ENCODE data around the gene RAB40C. TPM values are rescaled to one million over a fixed set of nuclear protein-coding genes. Genes with fewer than 3 reads are reported as not detected.

The RAB40C gene
- total RNA-seq, 6 experiments from 2014 or later = 10.0 to 14.1 (median 12.0) TPM

DNA sequence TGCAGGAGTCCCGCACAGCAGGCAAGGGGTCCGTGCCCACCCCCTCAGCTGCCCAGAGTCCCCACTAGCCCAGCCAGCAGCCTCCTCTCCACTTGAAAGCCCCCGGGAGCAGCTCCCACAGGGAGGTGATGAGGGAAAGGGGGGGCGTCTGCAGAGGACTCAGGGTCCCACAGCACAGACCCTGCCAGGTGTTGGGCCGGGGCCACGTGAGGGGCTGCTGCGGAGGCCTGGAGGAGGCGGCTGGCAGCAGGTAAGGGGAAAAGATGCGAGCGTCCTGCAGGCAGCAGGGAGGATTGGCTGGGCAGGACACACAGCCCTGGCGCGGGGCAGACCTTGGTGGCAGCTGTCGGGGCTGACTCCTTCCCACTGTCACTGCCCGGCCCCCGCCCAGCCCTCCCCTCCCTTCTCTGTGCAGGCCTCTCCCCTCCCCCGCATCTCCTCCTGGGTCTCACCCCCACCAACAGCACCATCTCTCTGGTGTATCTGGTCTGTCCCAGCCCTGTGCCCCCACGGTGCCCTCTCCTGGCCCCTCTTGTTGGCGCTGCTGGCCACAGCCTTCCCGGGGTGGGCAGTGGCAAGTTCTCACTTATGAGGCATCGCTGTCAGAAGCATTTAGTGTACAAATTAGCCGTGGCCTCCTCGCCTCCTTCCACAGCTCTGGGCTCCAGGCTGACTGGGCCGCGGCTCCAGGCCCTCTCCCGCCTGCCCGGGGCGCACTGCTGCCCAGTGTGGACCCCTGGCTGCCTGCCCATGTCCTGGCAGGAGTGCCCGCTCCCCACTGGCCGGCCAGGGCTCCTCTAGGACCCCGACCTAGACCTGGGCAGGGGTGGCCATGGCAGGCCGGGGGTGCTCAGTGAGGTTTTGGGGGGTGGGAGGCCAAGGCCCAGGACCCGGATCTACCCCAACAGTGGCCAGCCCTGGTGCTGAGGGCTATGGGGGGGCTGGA, 34.1 kb upstream of the RAB40C start:
- WGBS (ENCODE audit: insufficient coverage, low coverage, low lambda C conversion rate, missing lambda C conversion rate) = 76% methylated on average over 14 of the region's 32 CpGs
- intact Hi-C loops (cut with DNase I) = no loop called here
- H3K27me3 ChIP-seq = no peaks in the 10 kb centered on the region
- H3K27ac ChIP-seq = no peak overlapping the region
- DNase-seq = no peak
- H3K9me3 ChIP-seq = no peaks in the 10 kb centered on the region
- no peak for ATAC-seq
- peaks cover 0 to 10% (median 0%) of the 10 kb centered on the region in 4 donors for H3K4me1 ChIP-seq
- no peak for TF ChIP-seq POLR2A (IDR thresholded peaks at IDR 0.05)
- no peak for TF ChIP-seq CTCF (IDR thresholded peaks at IDR 0.05)
- no peak overlapping the region for H3K4me3 ChIP-seq
- H3K36me3 ChIP-seq = peaks cover 0 to 10% (median 4%) of the 10 kb centered on the region in 4 donors

- ATAC-seq = no peak
Measured at GRCh38 chr16:556474-557173, 33.2 kb upstream of the RAB40C start.

DNA sequence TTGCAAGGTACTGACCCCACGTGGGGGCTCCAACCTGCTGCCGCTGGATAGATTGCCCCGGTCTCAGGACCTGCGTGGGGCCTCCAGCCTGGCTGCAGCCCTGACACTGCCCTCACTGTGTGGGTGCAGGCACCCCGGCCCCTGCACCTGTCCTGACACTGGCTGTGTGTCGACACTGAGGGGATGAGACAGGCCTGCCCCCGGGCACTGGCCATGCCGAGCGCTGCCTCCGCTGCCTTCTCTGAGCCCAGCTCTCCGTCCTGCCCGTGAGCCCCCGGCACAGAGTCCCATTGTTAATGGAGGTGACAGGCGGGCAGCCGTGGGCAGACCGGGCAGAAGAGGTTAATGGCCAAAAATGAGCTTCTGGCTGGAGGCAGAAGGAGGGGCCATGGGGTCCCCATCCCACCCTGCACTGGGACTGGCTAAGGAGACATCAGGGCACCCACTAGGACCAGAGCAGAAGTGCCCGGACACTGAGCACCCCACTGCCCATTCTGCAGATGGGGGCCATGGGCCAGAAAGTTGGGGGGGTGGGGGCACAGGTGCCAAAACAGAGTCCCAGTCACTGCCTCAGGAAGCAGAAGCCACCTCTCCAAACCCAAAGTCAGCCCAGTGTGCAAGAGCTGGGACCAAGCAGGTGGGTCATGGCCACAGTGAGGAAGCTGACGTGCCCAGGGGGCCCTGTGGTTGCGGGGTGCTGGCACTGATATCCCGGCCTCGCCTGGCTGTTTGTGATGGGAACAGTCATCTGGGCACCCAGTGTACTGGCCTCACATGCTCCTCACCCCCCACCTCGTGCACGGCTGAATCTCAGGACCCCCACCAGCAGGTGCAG, 32.2 kb upstream of the RAB40C start:
- Histone ChIP-seq H3K27ac (no peak overlapping the region), H3K4me3 (no peak overlapping the region), H3K27me3 (no peaks in the 10 kb centered on the region), H3K4me1 (peaks cover 0 to 10% (median 0%) of the 10 kb centered on the region in 4 donors), H3K36me3 (no peaks in the 10 kb centered on the region), H3K9me3 (no peaks in the 10 kb centered on the region)
- intact Hi-C loops (cut with DNase I) = no loop called here
- ATAC-seq (no peak), DNase-seq (no peak)
- no peak for TF ChIP-seq POLR2A (IDR thresholded peaks at IDR 0.05)
- TF ChIP-seq CTCF (IDR thresholded peaks at IDR 0.05) = no peak
- no CpG with 5 or more reads among the region's 23 CpGs for WGBS (ENCODE audit: insufficient coverage, low coverage, low lambda C conversion rate, missing lambda C conversion rate)

More at GRCh38 chr16:556474-557173, 33.2 kb upstream of the RAB40C start:
- no peak for TF ChIP-seq CTCF (IDR thresholded peaks at IDR 0.05)
- TF ChIP-seq POLR2A (IDR thresholded peaks at IDR 0.05) = no peak
- H3K4me3 ChIP-seq = no peak overlapping the region
- no peaks in the 10 kb centered on the region for H3K9me3 ChIP-seq
- no peak overlapping the region for H3K27ac ChIP-seq
- intact Hi-C loops (cut with DNase I) = no loop called here
- peaks cover 0 to 10% (median 0%) of the 10 kb centered on the region in 4 donors for H3K4me1 ChIP-seq
- peaks cover 0 to 8% (median 4%) of the 10 kb centered on the region in 4 donors for H3K36me3 ChIP-seq
- DNase-seq = no peak
- WGBS (ENCODE audit: insufficient coverage, low coverage, low lambda C conversion rate, missing lambda C conversion rate) = no CpG with 5 or more reads among the region's 32 CpGs
- no peaks in the 10 kb centered on the region for H3K27me3 ChIP-seq

- Histone ChIP-seq H3K36me3 (no peaks in the 10 kb centered on the region), H3K4me1 (peaks cover 0 to 10% (median 0%) of the 10 kb centered on the region in 4 donors), H3K27me3 (no peaks in the 10 kb centered on the region), H3K9me3 (no peaks in the 10 kb centered on the region), H3K27ac (no peak overlapping the region), H3K4me3 (no peak overlapping the region)
- no peak for TF ChIP-seq CTCF (IDR thresholded peaks at IDR 0.05)
- TF ChIP-seq POLR2A (IDR thresholded peaks at IDR 0.05) = no peak
- ATAC-seq (peak; percentile 51 to 66 (median 62)), DNase-seq (peak in 1 of 3 donors; percentile 68)
- WGBS (ENCODE audit: insufficient coverage, low coverage, low lambda C conversion rate, missing lambda C conversion rate) = 24% methylated on average over 3 of the region's 22 CpGs
- intact Hi-C loops (cut with DNase I) = no loop called here
Measured at GRCh38 chr16:558298-559020, 31.4 kb upstream of the RAB40C start.
